ENCODE results near the gene POC1A.

DNA sequence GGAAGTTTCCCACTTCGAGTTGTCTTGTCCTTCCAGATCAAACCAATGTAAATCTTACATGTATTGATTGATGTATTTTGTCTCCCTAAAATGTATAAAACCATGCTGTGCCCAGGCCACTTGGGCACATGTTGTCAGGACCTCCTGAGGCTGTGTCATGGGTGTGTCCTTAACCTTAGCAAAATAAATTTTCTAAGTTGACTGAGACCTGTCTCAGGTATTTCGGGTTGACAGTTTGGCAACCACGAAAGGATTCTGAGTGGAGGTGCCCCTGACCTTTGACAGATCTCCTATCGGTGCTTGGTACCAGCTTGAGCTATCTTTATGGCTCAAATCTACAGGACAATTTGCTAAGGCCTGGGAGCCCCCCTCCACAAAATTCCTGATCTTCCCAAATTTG, 1.7 kb upstream of the POC1A start:
- TF ChIP-seq CTCF (IDR thresholded peaks at IDR 0.05), result no peak
- TF ChIP-seq POLR2A (IDR thresholded peaks at IDR 0.05), result no peak

Data from uterus (tissue), 2 donors.